NK-92 (cell line): ENCODE data around the gene CHCHD3.

Experiments used
- DNase-seq: peaks from one replicate; lab custom pipeline; 2025; ENCODE audit not compliant: unreplicated experiment; lab: John Stamatoyannopoulos, UW

CHCHD3 gene

GRCh38 chr7:132869166-132869861, 212.6 kb downstream of the CHCHD3 start:
- no peak for DNase-seq

GRCh38 chr7:132866551-132866950, 215.3 kb downstream of the CHCHD3 start:
- no peak for DNase-seq

- no peak for DNase-seq
Measured at GRCh38 chr7:132866144-132866531, 215.8 kb downstream of the CHCHD3 start.

- no peak for DNase-seq
Measured at GRCh38 chr7:132865366-132866143, 216.3 kb downstream of the CHCHD3 start.

GRCh38 chr7:132861940-132862554, 219.8 kb downstream of the CHCHD3 start:
- DNase-seq, result no peak

GRCh38 chr7:132861424-132861823, 220.5 kb downstream of the CHCHD3 start:
- DNase-seq, result no peak

GRCh38 chr7:132859199-132859598, 222.7 kb downstream of the CHCHD3 start:
- no peak for DNase-seq

- DNase-seq, result no peak
Measured at GRCh38 chr7:132858760-132859159, 223.1 kb downstream of the CHCHD3 start.

- DNase-seq, result no peak
Measured at GRCh38 chr7:132858251-132858650, 223.6 kb downstream of the CHCHD3 start.

- no peak for DNase-seq
Measured at GRCh38 chr7:132857703-132858102, 224.2 kb downstream of the CHCHD3 start.

- DNase-seq, result no peak
Measured at GRCh38 chr7:132857031-132857430, 224.9 kb downstream of the CHCHD3 start.

GRCh38 chr7:132856416-132856815, 225.5 kb downstream of the CHCHD3 start:
- DNase-seq, result no peak

GRCh38 chr7:132855901-132856300, 226.0 kb downstream of the CHCHD3 start:
- DNase-seq, result no peak

GRCh38 chr7:132854238-132854637, 227.7 kb downstream of the CHCHD3 start:
- no peak for DNase-seq

- no peak for DNase-seq
Measured at GRCh38 chr7:132847376-132847775, 234.5 kb downstream of the CHCHD3 start.

GRCh38 chr7:132846086-132846485, 235.8 kb downstream of the CHCHD3 start:
- DNase-seq, result no peak

GRCh38 chr7:132842478-132842877, 239.4 kb downstream of the CHCHD3 start:
- no peak for DNase-seq

- DNase-seq, result no peak
Measured at GRCh38 chr7:132840199-132840598, 241.7 kb downstream of the CHCHD3 start.

GRCh38 chr7:132838313-132838712, 243.6 kb downstream of the CHCHD3 start:
- DNase-seq, result no peak

GRCh38 chr7:132837529-132837928, 244.4 kb downstream of the CHCHD3 start:
- DNase-seq, result no peak

GRCh38 chr7:132836746-132837145, 245.1 kb downstream of the CHCHD3 start:
- no peak for DNase-seq

- DNase-seq, result no peak
Measured at GRCh38 chr7:132830941-132831340, 250.9 kb downstream of the CHCHD3 start.
